GM18498 (cell line): ENCODE results near the gene AP5B1.

Source experiments
- ATAC-seq: cut with Tn5 transposase; IDR thresholded peaks from one replicate; pipeline ENCODE4 v1.9.1; 2021; ENCODE audit warnings: mild to moderate bottlenecking, moderate library complexity; ENCODE audit not compliant: unreplicated experiment

The AP5B1 gene

GRCh38 chr11:65802841-65803240, 22.1 kb upstream of the AP5B1 start:
- ATAC-seq = peak; percentile 78

- ATAC-seq = no peak
These were observed 20.6 kb upstream of the AP5B1 start for GRCh38 chr11:65801153-65801987.

GRCh38 chr11:65798882-65799281, 18.1 kb upstream of the AP5B1 start:
- no peak for ATAC-seq

- no peak for ATAC-seq
These were observed 16.9 kb upstream of the AP5B1 start for GRCh38 chr11:65797711-65798110.

GRCh38 chr11:65796726-65797601, 16.2 kb upstream of the AP5B1 start:
- ATAC-seq = no peak

DNA sequence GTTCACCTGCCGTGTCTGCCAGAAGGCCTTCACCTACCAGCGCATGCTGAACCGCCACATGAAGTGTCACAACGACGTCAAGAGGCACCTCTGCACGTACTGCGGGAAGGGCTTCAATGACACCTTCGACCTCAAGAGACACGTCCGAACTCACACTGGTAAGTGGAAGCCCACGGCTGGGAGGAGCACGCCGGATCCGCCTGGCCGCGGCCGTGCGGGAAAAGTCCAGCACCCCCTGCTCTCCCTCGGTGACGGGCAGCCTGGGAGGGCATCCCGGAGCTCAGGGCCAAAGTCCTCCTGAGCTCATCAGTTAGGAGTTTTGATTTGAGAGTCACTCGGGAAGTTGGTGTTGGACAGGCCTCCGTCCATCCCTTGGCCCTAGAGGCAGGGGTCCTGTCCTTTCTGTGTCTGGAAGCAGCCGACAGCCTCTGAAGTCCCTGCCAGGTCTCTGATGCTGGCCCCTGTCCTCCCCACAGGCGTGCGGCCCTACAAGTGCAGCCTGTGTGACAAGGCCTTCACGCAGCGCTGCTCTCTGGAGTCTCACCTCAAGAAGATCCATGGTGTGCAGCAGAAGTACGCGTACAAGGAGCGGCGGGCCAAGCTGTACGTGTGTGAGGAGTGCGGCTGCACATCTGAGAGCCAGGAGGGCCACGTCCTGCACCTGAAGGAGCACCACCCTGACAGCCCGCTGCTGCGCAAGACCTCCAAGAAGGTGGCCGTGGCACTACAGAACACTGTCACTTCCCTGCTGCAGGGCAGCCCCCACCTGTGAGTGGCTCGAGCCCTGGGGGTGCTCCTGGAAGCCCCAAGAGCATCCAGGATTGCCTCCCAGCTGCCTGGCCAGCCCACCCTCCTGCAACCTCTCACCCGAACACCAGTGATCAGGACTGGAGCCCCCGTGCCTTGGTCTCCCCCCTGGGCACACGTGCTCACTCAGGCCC, 14.1 kb upstream of the AP5B1 start:
- no peak for ATAC-seq

GRCh38 chr11:65793625-65794400, 13.0 kb upstream of the AP5B1 start:
- ATAC-seq = no peak

DNA sequence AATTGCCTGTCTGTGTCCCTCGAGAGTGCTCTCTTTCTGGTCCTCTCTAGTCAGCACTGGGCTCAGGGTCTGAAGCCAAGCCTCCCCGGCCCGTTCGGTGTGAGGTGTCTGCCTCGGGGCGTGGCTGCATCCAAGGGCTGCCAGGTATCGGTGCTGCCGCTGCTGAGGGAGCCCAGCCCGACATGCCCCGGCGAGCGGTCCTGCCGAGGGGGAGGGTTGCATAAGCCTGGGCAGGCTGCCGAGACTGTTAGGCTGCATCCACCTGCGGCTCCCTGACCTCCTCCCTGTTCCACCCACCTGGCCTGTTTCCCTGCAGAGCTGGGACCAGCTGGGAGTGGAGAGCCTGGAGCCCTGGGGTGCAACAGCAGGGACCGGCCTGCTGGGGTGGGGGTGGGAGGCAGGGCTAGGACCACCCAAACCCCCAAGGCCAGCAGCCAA, 12.4 kb upstream of the AP5B1 start:
- no peak for ATAC-seq

DNA sequence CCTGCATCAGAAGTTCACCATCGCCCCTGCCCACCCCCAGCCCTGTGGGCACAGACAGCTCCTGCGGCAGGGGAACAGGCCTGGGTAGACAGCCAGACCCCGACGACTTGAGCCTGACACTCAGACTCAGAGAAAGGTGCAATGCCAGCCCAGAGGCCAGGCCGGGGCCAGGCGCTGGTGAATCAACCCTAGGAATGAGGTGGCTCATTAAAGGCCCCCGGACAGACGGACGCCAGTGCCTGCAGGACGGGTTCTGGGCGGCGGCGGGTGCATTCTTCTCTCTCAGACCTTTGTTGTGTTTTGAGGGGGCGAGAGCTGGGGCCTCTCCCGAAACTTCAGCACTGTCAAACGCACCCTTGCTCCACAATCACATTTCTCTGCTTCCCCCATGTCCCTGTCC, 11.7 kb upstream of the AP5B1 start:
- no peak for ATAC-seq

DNA sequence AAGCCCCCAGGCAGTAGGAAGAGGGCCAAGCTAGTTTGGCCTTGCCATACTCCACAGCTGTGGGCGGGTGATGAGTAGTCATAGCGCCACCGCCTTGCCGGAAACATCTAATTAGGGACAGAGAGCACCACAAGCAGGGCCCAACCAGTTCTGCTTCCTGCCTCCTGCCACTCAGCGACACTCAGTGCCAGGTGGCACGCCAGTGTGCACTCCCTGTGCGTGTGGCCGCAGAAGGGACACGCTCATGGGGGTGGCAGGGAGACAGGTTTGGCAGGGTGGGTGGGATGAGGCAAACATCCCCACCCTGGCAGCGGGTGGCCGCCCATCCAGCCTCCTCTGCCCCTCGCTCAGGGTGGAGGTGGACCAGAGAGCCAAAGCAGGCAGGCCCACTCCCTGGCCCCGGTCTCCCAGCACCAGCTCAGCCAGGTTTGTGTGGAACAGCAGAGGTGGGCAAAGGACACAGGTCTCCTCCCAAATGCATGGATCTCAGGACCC, 11.0 kb upstream of the AP5B1 start:
- peak; percentile 86 for ATAC-seq

GRCh38 chr11:65790902-65791650, 10.3 kb upstream of the AP5B1 start:
- ATAC-seq = no peak

DNA sequence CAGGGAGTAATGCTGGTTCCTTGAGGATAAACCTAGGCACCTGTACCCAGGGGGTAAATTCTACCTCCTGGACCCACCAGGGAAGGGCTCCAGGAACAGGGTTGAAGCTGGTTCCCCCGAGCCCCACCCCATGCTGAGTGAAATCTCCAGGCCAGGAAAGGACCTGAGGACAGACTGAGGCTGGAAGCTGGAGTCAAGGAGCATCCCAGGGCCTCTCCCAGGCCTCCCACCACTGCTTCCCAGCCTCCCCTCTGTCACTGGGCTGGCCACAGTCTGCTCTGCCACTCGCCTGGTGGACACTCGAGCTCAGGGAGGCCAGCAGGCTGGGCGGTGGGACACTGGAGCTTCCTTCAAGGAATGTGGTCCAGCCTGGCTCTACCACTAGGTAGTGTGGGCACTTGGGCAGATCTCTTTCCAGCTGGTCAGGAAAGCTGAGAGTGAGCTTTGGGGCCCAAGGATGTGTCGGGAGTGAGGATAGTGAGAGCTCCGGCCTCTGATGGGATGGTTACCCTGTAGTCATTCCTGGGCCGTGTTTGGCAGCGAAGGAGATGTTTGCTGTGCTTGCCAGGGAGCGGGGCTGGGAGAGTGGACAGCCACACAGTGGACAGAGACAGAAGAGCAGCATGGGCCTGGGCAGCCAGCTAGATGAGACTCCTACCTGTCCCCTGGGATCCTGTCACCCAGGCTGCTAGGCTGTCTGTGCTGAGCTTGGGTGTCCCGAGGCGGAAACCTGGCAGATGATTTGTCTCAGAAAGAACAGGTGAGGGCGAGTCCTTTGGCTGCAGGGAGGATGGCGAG, 9.5 kb upstream of the AP5B1 start:
- ATAC-seq = no peak

DNA sequence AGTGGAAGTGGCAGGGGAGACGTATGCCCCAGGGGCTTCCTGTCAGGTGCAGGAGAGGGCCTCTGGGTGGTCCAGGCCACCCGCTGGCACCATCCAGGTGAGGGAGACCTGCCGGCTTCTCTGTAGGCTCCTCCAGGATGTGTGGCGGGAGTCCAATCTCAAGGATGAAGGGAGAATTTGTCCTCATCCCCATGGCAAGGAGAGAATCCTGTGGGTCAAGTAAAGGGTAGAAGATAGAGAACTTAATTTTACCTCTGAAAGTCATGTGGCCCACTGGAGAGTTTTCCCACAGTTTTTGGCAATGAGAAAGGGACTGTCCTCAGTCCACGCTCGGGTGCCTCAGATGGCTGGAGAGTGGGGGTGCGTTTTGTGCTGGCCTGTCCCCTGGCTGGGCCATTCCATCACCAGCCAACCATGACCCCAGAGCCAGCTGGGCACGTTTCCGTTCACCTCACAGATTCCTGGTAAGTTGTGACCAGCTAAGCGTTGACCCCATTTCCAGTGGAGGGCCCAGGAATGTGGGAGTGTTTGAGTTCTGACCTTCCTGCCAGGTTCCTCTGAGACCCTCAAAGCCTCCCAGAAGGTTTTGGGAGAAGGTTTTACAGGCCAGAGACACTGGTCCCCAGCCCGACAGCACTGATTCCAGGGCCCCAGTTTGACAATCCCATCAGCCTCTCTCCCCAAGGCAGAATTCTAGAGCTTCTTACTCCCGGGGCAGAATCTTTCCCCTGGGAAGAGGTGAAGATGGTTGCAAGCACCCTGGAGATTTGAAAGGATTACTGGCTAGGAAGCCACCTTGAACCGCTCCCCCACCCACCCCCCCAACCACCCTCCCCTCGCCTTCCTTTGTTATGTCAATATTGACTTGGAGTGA, 8.7 kb upstream of the AP5B1 start:
- ATAC-seq = no peak

DNA sequence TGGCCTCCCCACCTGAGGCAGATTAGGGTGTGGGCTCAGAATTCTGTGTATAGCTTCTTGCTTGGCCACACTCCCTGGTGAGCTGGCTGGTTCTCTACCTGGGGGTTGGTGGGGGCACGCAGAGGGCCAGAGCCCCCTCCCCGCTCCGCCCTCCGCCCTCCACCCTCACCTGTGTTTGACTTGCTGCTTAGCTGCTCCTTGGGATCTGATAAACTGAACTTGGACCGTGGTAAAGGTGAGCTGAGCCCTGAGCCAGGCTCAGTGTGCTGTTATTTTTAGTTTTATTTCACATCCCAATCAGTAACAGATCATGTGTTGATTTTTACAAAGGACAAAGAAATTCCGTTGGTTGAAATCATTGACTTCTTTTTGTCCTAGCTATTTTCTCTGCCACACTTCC, 8.0 kb upstream of the AP5B1 start:
- no peak for ATAC-seq

- ATAC-seq = no peak
These were observed 7.2 kb upstream of the AP5B1 start for GRCh38 chr11:65787649-65788622.
